ENCODE measurements around the gene SCRN1. TPM values are rescaled to one million over a fixed set of nuclear protein-coding genes. Genes with fewer than 3 reads are reported as not detected.

Gene SCRN1
- total and polyA plus RNA-seq, 2 of the 4 experiments (the other 2 are of a cell fraction), result 57.1 to 124 TPM

- TF ChIP-seq MXI1 (IDR thresholded peaks at IDR 0.05; ENCODE audit: borderline replicate concordance, low read depth, low read length) (no peak), ELK1 (IDR thresholded peaks at IDR 0.05; ENCODE audit: borderline replicate concordance, low read depth, low read length) (no peak), CEBPB (IDR thresholded peaks at IDR 0.05; ENCODE audit: low read depth, low read length) (no peak), RFX5 (IDR thresholded peaks at IDR 0.05; ENCODE audit: low read depth, low read length) (no peak), CTCF (conservative IDR thresholded peaks at IDR 0.05; ENCODE audit: low read depth, low read length) (no peak), NFE2L2 (IDR thresholded peaks at IDR 0.05; ENCODE audit: low read depth, low read length) (no peak), SMC3 (IDR thresholded peaks at IDR 0.05; ENCODE audit: low read depth, low read length) (no peak), MAZ (IDR thresholded peaks at IDR 0.05; ENCODE audit: borderline replicate concordance, low read depth, low read length) (no peak), CHD1 (IDR thresholded peaks at IDR 0.05; ENCODE audit: low read depth, low read length) (no peak), RAD21 (IDR thresholded peaks at IDR 0.05; ENCODE audit: low read length) (no peak), RCOR1 (IDR thresholded peaks at IDR 0.05; ENCODE audit: insufficient replicate concordance, low read length) (no peak), MAFK (IDR thresholded peaks at IDR 0.05; ENCODE audit: low read depth, low read length) (no peak), POLR2A (IDR thresholded peaks at IDR 0.05; ENCODE audit: low read depth, low read length) (no peak), BHLHE40 (IDR thresholded peaks at IDR 0.05; ENCODE audit: low read depth, low read length) (no peak), USF2 (IDR thresholded peaks at IDR 0.05; ENCODE audit: low read depth, low read length) (no peak), FOS (IDR thresholded peaks at IDR 0.05; ENCODE audit: low read depth, low read length) (no peak)
- Histone ChIP-seq H3K9me1 (ENCODE audit: insufficient read depth, low read length) (no peaks in the 10 kb centered on the region), H2AFZ (replicated peaks; ENCODE audit: low read length, poor library complexity) (no peak overlapping the region), H4K91ac (ENCODE audit: insufficient read depth, low read depth, low read length) (no peak overlapping the region), H3K4me3 (ENCODE audit: insufficient read depth, low read depth, low read length) (no peak overlapping the region), H3K36me3 (ENCODE audit: control insufficient read depth, insufficient read depth, low read length) (no peaks in the 10 kb centered on the region), H3K4me2 (ENCODE audit: low read depth, low read length) (no peak overlapping the region), H3K27ac (ENCODE audit: insufficient read depth, low read length) (no peak overlapping the region), H2BK20ac (ENCODE audit: low read depth, low read length) (no peak overlapping the region), H3K14ac (replicated peaks; ENCODE audit: low read depth, low read length) (no peak overlapping the region), H2BK15ac (ENCODE audit: low read depth, low read length) (no peak overlapping the region), H3K23ac (ENCODE audit: low read depth, low read length) (no peak overlapping the region), H3K4ac (ENCODE audit: low read depth, low read length) (no peak overlapping the region), H2AK5ac (ENCODE audit: low read depth, low read length) (no peak overlapping the region), H2AK9ac (replicated peaks; ENCODE audit: low read depth, low read length, poor library complexity) (no peak overlapping the region), H4K8ac (ENCODE audit: low read depth in 2 of 2, low read length in 2 of 2) (no peak overlapping the region), H4K5ac (ENCODE audit: low read depth, low read length) (no peak overlapping the region), H3K27me3 (ENCODE audit: control insufficient read depth, insufficient read depth, low read length) (peaks cover 40% of the 10 kb centered on the region), H2BK5ac (ENCODE audit: low read depth, low read length, poor library complexity, severe bottlenecking) (no peak overlapping the region), H2BK120ac (ENCODE audit: low read depth, low read length) (no peak overlapping the region), H3K56ac (ENCODE audit: extremely low read depth, insufficient read depth, low read length) (no peak overlapping the region), H3K79me1 (ENCODE audit: low read depth in 1 of 2, low read length in 2 of 2) (no peaks in the 10 kb centered on the region), H4K20me1 (ENCODE audit: insufficient read depth, low read length) (no peaks in the 10 kb centered on the region), H3K9me3 (ENCODE audit: control insufficient read depth, insufficient read depth, low read length) (no peaks in the 10 kb centered on the region), H3K4me1 (ENCODE audit: control insufficient read depth, insufficient read depth, low read length) (no peaks in the 10 kb centered on the region), H3K18ac (ENCODE audit: low read depth, low read length) (no peak overlapping the region), H3K9ac (ENCODE audit: low read depth, low read length) (no peak overlapping the region)
- intact Hi-C loops (cut with micrococcal nuclease), result no loop called here
- in situ Hi-C loops (cut with MboI; ENCODE audit: low sequenced_read_pairs), result no loop called here
- WGBS, 2 experiments (ENCODE audit: extremely low coverage in 2 of 2, insufficient read length in 1 of 2), result no CpG with 5 or more reads among the region's 4 CpGs
- DNase-seq (no peak), ATAC-seq (ENCODE audit: low read depth) (no peak)
- POLR2A ChIA-PET (ENCODE audit: unreplicated experiment), result no interaction called here
- BruUV-seq (replicated peaks), result no TSS peak
- dilution Hi-C loops (cut with HindIII; ENCODE audit: low sequenced_read_pairs, unreplicated experiment), result no loop called here
- CTCF ChIA-PET, result no interaction called here
Observed at GRCh38 chr7:29890251-29890650, 99.3 kb downstream of the SCRN1 start.

Data from IMR-90 (cell line).